Cardiac muscle cell (in vitro differentiated cells and primary cell): ENCODE measurements around the gene DNAJC10. TPM values are rescaled to one million over a fixed set of nuclear protein-coding genes. Genes with fewer than 3 reads are reported as not detected.
"Not testable (repeated sequence)": the region's sequence is repeated elsewhere in the genome, so short reads cannot be mapped to it uniquely, and the experiment has no call there.

Experiments used
- DNase-seq, 2 donors: peaks; one replicate each; pipeline versions ENCODE4 v3.0.0 to v3.0.0-alpha.2; 2010 to 2017; ENCODE audit warnings: low read depth in 1 of 2, low spot score in 1 of 2
- H3K27ac ChIP-seq: fragments of 200-600 bp; sonication (generic); 2 replicates; pipeline ENCODE4 v1.5.1; 2016
- H3K27me3 ChIP-seq: fragments of 200-600 bp; sonication (generic); 2 replicates; pipeline ENCODE4 v1.6.0; 2016; ENCODE audit warnings: control low read depth
- H3K36me3 ChIP-seq: fragments of 200-600 bp; sonication (generic); 2 replicates; pipeline ENCODE4 v1.5.1; 2016; ENCODE audit warnings: control low read depth
- H3K4me1 ChIP-seq: fragments of 200-600 bp; sonication (generic); 2 replicates; pipeline ENCODE4 v1.8.1; 2017; ENCODE audit warnings: low read depth, mild to moderate bottlenecking, mixed run types
- H3K4me3 ChIP-seq: fragments of 200-600 bp; sonication (generic); 2 replicates; pipeline ENCODE4 v1.5.1; 2016; ENCODE audit warnings: mild to moderate bottlenecking
- H3K9me3 ChIP-seq: fragments of 200-600 bp; sonication (generic); 2 replicates; pipeline ENCODE4 v1.5.1; 2017; ENCODE audit warnings: low read depth, mild to moderate bottlenecking, control low read depth
- polyA plus RNA-seq: library from polyadenylated mRNA; unstranded; fragments of >200 nt; fragmentation: Nextera tagmentation; extraction: Ambion mirVana; gene quantifications from 2 replicates; pipeline ENCODE4 v1.2.1, GENCODE V29; 2016
- total RNA-seq: library from RNA; depleted of rRNA; stranded (reverse); fragments of >200 nt; gene quantifications from 2 replicates; pipeline ENCODE4 v1.2.3, GENCODE V29; 2016
- TF ChIP-seq, protein P1 (sequence below): IDR thresholded peaks from 2 replicates; pipeline ENCODE4 v1.5.1; 2012; ENCODE audit warnings: low read depth, mild to moderate bottlenecking, low read length

DNAJC10 gene
- total and polyA plus RNA-seq, 2 experiments from 2014 or later, result 84.7 to 95.8 TPM

DNA sequence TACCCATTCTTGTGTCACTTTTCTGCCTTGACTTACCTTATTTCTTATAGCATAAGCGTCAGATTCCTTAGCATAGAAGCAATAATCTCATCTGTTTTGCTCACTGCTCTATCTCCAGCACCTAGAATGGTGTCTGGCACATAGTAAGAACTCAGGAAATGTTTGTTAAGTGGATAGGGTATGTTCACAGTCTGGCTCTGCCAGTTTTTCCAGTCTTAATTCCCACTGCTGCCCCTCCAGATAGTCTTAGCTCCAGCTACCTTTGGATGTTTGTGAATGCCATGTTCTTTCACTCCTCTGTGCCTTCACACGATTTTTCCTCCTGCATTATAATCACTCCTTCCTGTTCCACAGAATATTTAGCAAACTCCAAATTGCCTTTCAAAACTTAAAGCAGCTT lies 29.0 kb downstream of the DNAJC10 start:
- H3K9me3 ChIP-seq, result no peaks in the 10 kb centered on the region
- no peak for DNase-seq
- H3K27ac ChIP-seq, result peak overlapping the region; percentile 50
- H3K4me3 ChIP-seq, result no peak overlapping the region
- peaks cover 27% of the 10 kb centered on the region for H3K36me3 ChIP-seq
- H3K4me1 ChIP-seq, result no peaks in the 10 kb centered on the region
- TF ChIP-seq, protein P1, sequence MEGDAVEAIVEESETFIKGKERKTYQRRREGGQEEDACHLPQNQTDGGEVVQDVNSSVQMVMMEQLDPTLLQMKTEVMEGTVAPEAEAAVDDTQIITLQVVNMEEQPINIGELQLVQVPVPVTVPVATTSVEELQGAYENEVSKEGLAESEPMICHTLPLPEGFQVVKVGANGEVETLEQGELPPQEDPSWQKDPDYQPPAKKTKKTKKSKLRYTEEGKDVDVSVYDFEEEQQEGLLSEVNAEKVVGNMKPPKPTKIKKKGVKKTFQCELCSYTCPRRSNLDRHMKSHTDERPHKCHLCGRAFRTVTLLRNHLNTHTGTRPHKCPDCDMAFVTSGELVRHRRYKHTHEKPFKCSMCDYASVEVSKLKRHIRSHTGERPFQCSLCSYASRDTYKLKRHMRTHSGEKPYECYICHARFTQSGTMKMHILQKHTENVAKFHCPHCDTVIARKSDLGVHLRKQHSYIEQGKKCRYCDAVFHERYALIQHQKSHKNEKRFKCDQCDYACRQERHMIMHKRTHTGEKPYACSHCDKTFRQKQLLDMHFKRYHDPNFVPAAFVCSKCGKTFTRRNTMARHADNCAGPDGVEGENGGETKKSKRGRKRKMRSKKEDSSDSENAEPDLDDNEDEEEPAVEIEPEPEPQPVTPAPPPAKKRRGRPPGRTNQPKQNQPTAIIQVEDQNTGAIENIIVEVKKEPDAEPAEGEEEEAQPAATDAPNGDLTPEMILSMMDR, result no peak
- H3K27me3 ChIP-seq, result no peaks in the 10 kb centered on the region

DNA sequence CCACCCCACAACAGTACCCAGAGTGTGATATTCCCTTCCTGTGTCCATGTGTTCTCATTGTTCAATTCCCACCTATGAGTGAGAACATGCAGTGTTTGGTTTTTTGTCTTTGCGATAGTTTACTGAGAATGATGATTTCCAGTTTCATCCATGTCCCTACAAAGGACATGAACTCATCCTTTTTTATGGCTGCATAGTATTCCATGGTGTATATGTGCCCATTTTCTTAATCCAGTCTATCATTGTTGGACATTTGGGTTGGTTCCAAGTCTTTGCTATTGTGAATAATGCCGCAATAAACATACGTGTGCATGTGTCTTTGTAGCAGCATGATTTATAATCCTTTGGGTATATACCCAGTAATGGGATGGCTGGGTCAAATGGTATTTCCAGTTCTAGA lies 29.8 kb downstream of the DNAJC10 start:
- not testable (repeated sequence) for DNase-seq, H3K4me3 ChIP-seq, H3K4me1 ChIP-seq, H3K27ac ChIP-seq, H3K9me3 ChIP-seq, H3K27me3 ChIP-seq
- H3K36me3 ChIP-seq, result peaks cover 22% of the 10 kb centered on the region

DNA sequence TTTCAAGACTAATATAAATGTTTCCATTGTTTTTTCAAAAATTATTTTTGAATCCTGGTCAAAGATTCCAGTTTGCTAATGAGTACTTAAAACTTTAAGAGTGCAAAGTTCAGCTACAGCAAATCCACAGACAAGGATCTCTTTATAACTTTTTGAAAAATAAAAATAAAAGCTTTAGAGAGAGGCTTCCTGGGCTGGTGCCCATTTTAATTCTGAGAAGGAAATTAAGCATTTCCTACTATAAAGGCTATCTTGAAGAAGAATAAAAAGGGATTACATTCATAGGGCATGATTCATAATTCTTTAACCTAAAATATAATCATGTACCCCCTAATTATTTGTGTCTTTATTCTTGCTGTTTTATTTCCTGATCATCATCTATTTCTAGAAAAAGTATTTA lies 38.2 kb downstream of the DNAJC10 start:
- Histone ChIP-seq H3K27ac (no peak overlapping the region), H3K4me1 (no peaks in the 10 kb centered on the region), H3K36me3 (peaks cover 64% of the 10 kb centered on the region), H3K27me3 (no peaks in the 10 kb centered on the region), H3K4me3 (no peak overlapping the region), H3K9me3 (no peaks in the 10 kb centered on the region)
- DNase-seq, result no peak
- TF ChIP-seq, protein P1, result no peak

GRCh38 chr2:182758379-182758778 lies 42.3 kb downstream of the DNAJC10 start:
- DNase-seq, result no peak
- Histone ChIP-seq H3K27me3 (no peaks in the 10 kb centered on the region), H3K27ac (no peak overlapping the region), H3K36me3 (peaks cover 51% of the 10 kb centered on the region), H3K4me3 (no peak overlapping the region), H3K9me3 (no peaks in the 10 kb centered on the region), H3K4me1 (peaks cover 30% of the 10 kb centered on the region)
- TF ChIP-seq, protein P1, result no peak

- DNase-seq, result peak; percentile 20 to 72
- peaks cover 25% of the 10 kb centered on the region for H3K36me3 ChIP-seq
- H3K9me3 ChIP-seq, result no peaks in the 10 kb centered on the region
- H3K27ac ChIP-seq, result peak overlapping the region; percentile 87
- H3K4me3 ChIP-seq, result no peak overlapping the region
- TF ChIP-seq, protein P1, result peak; percentile 22
- H3K27me3 ChIP-seq, result no peaks in the 10 kb centered on the region
- H3K4me1 ChIP-seq, result peaks cover 58% of the 10 kb centered on the region
Measured at GRCh38 chr2:182761903-182762302, 45.8 kb downstream of the DNAJC10 start.

DNA sequence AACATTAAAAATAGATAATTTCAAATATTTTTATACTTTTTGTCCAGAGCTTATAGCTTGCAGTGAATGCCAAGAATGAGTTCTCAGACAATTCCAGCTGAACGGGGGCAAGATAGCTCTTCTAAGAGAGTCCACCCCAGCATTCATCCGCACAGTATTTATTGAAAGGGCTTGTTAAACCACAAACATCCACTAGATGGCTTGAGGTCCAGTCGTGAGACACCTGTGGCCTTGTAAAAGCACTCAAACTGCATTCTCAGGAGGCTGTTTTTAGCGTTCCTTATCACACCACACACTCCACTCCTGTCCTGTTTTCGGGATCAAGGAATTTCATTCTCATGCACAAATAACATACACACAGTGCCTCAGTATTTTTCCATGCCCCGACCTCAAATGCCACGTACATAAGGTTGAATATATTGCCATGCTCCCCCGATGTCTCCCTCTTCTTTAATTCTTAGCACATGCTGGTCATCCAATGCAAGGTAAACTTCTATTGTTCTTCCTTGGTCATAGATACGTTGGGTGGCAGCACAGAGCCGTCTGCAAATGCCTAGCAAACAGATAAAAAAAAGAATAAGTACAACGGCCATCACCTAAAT lies 47.4 kb downstream of the DNAJC10 start:
- Histone ChIP-seq H3K4me1 (peaks cover 65% of the 10 kb centered on the region), H3K36me3 (peaks cover 12% of the 10 kb centered on the region), H3K27ac (peak overlapping the region; percentile 87), H3K4me3 (no peak overlapping the region), H3K9me3 (no peaks in the 10 kb centered on the region), H3K27me3 (no peaks in the 10 kb centered on the region)
- peak; percentile 44 to 90 for DNase-seq
- TF ChIP-seq, protein P1, result peak; percentile 64
